CD4-positive, alpha-beta T cell treated with Interleukin-4 for 4 hours (primary cell): Measurements from ENCODE around the gene MMP20.
"Not testable (repeated sequence)": the region's sequence is repeated elsewhere in the genome, so short reads cannot be mapped to it uniquely, and the experiment has no call there.

ENCODE experiments used
- DNase-seq: peaks from one replicate; pipeline ENCODE4 v3.0.0-alpha.2; 2020

Gene MMP20, protein sequence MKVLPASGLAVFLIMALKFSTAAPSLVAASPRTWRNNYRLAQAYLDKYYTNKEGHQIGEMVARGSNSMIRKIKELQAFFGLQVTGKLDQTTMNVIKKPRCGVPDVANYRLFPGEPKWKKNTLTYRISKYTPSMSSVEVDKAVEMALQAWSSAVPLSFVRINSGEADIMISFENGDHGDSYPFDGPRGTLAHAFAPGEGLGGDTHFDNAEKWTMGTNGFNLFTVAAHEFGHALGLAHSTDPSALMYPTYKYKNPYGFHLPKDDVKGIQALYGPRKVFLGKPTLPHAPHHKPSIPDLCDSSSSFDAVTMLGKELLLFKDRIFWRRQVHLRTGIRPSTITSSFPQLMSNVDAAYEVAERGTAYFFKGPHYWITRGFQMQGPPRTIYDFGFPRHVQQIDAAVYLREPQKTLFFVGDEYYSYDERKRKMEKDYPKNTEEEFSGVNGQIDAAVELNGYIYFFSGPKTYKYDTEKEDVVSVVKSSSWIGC

DNA sequence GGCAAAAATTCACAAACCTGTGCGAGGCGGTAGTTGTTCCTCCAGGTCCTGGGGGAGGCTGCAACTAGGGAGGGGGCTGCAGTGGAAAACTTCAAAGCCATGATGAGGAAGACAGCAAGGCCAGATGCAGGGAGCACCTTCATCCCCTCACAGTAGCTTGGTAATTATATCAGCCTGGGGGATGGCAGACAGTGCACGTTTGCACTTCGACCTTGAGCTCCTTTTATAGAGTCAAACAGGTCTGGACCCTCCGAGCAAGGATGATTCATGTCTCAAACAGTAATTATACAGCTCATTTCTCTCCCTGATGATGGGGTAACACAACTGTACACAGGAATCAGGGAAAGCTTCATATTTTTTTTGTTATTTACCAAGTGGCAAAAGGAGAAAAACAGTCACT is at the start of gene MMP20:
TSS of gene MMP20 (minus strand) at position 156 of the 400 bp plus-strand sequence. CDS start at position 143, 13 bp downstream.
- DNase-seq = no peak

DNA sequence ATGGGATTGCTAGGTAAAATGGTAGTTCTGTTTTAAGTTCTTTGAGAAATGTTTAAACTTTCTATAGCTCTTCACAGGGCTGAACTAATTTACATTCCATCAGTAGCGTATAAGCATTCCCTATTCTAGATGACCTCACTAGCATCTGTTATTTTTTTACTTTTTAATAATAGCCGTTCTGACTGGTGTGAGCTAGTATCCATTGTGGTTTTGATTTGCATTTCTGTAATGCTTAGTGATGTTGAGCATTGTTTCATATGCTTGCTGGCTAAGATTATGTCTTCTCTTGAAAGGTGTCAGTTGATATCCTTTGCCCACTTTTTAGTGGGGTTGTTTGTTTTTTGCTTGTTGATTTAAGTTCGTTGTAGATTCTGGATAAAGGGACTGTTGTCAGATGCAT is 44.5 kb upstream of the MMP20 start:
- DNase-seq = no peak

DNA sequence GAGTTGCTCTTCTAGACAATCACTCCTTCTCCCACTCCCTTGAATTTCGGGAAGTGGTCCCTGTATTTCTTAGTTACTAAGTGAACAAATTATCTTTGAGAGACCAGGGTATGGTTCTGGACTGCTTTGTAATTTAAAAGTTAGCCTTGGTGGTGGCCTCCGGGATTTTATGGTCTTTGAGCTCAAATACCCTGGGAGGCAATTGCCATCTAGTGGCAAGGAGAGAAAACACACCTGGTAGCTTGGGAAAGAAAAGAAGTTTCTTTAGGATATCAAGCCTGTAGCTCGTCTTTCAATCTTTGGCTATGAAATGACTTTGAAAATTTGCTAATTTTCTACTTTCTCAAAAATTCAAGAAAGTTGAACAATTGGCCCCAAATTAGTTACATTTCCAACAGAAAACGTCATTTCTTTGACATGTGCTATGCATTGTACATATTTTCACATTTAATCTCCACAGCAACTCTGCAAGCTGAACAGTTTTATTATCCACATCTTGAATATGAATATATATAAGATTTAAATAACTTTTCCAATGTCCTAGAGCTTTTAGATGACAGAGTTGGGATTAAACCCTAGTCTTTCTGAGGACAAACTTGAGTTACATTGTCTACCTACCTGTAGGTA is 41.3 kb upstream of the MMP20 start:
- DNase-seq = peak; percentile 31

DNA sequence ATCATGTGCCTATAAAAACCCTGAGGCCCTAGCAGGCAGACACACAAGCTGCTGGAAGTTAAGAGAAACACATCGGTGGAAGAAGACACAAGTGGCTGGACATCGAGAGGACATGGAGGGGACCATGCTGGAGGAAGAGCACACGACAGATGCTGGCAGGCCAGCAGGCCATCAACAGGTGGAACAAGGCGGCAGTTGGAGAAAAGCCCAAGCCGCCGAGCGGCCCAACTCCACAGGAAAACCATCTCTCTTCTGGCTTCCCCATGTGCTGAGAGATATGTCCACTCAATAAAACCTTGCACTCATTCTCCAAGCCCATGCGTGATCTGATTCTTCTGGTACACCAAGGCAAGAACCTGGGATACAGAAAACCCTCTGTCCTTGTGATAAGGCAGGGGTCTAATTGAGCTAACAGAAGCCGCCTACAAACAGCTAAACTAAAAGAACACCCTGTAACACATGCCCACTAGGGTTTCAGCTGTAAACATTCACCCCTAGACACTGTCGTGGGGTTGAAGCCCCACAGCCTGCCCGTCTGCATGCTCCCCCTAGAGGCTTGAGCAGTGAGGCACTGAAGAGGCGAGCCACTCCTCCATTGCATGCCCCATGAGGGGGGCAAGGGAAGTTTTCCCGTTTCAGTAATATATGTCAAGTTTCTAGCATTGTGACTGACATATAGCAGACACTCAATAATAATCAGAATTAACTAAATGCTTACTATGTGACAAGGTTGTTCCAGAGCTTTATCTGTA is 39.0 kb upstream of the MMP20 start:
- no peak for DNase-seq

DNA sequence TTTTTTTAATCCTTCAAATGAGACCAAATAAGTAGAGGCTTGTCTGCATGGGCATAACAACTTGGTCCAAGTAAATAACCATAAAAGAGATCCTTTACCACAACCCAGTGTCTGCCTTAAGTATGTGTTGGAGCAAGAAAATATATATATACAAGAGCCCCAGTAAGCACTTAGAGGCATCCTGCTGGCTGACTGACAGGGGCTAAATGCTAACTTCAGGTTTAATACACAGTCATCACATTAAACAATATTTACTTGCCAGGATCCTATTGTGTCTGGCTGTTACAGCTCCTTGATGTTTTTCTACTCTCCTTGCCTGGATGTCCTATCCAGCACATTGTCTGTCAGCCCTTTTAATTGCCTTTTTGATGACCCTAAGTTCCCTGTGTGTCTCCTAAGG is 37.5 kb upstream of the MMP20 start:
- no peak for DNase-seq

DNA sequence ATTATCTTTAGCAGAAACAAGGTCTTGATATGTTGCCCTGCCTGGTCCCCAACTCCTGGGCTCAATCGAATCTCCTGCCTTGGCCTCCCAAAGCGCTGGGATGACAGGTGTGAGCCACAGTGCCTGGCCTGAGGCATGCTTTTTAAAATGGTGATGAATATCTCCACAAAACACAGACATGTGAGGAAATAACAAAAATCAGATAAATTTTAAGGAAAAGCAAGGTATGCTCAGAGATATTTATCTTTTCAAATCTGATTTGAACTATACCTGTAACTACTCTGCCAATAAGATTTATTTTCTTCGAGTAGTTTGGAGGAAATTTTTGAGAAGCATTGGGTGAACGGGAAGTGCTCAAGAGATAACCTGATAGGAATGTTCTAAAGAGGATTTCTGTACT is 35.9 kb upstream of the MMP20 start:
- no peak for DNase-seq

DNA sequence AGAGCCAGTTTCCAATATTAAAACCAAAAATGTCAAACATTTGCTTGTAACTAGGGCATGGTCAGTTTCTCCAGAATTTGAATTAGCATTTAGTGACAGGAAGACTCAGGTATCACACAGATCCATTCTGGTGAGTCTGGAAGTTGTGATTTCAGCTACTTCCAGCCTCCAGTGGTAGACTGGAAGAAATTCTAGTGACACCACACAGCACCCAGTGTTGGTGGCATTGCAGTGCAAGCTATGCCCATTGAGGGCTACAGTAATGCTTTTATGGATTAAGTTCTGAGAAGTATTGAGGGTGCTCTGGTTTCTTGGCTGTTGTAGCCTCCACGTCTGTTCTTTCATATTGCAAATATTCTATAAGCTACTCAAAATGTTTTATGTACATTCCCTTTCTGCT is 31.4 kb upstream of the MMP20 start:
- DNase-seq = no peak

DNA sequence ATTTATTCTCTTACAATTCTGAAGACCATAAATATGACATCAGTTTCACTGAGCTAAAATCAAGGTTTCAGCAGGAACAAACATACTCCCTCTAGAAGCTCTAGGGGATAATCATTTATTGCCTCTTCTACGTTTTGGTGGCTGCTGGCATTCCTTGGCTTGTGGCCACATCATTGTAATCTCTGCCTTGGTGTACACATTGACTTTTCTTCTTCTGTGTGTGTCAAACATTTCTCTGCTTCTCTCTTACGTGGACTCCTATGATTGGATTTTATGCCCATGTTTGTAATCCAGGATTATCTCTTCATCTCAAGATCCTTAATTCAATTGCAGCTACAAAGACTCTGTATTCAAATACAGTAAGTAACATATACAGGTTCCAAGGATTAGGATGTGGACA is 30.4 kb upstream of the MMP20 start:
- DNase-seq = no peak

DNA sequence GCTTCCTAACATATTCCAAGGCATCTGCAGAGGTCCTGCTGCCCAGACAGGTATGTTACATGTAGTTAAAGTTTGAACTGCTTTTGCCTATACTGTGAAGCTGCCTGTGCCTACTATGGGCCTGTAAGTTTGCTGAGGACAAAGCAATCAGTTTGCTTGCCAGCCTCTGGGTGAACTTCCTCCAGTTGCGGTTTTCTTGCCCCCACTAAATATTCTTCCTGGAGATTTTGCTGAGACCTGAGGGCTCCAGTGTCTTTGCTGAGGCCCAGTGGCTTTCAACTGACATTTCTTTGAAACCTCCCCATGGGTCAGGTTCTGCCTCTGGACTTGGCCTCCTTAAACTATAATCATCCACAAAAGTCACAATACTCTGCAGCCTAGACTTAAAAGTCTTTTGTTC is 29.6 kb upstream of the MMP20 start:
- DNase-seq = no peak

DNA sequence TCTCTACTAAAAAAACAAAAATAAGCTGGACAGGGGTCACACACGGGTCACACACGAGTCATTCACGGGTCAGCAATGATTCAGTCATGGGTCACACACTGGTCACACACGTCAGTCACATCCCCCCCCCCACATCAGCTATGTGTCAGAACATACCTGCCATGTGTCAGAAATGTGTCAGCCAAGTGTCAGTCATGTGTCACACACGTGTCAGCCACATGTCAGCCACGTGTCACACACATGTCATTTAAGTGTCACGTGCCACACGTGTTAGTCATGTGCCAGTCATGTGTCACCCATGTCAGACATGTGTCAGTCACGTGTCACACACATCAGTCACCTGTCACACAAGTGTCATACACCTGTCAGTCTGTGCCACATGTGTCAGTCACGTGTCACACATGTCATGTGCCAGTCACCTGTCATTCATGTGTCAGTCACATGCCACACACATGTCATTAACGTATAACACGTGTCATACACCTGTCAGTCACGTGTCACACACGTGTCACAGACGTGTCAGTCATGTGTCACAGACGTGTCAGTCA is 28.7 kb upstream of the MMP20 start:
- DNase-seq = no peak

DNA sequence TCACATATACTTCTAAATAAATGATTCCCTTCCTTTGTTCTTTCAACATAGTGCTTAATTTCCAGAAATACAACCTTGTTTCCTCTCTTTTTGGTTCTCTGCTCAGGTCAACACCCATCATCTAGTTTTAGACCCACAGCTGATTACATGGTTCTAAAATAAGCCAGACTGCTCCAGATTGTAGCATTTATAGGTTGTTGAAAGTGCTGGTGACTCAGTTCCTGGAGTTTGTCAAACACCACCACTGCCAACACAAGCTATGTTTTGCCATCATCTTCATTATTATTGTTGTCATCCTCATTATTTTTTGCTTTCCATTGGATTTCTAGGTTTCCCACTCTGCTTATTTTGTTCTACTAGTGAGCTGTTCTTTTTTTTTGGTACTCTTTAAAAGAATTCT is 22.3 kb upstream of the MMP20 start:
- DNase-seq = no peak

DNA sequence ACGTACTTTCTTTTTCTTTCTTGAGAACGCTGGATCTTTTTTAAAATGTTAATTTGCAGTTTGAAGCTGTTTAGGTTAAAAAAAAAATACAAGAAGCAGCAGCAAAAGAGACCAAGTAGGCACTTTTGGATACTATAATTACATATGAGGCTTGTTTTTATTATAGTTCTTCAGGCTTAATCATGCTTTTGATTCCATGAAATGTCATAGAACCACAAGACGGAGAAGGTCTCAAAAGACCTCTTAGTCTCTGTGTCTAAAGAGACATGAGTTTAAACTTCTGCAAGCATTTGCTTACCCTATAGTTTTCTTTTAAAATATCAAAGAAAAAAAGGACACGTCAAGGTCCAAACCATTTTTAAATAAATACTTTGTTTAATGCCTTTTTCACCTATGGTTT is 18.8 kb upstream of the MMP20 start:
- DNase-seq = no peak

DNA sequence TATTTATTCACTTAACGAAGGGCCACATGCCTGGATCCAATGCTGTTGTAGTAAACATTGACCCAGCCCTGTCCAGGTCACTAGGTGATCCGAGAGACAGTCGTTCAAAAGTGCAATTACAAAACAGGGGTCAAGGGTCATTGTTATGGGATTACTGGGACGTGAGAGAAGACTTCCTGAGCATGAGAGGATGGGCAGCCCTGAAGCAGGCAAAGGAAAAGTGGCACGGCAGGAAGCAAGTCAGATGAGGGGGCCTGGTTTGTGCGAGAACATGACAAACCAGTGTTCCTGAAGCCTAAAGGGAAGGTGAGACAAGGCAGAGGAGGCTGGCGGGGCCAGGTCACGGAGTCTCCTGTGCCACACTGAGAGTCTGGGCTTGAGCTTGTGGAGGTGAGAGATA is 15.8 kb upstream of the MMP20 start:
- DNase-seq = no peak

DNA sequence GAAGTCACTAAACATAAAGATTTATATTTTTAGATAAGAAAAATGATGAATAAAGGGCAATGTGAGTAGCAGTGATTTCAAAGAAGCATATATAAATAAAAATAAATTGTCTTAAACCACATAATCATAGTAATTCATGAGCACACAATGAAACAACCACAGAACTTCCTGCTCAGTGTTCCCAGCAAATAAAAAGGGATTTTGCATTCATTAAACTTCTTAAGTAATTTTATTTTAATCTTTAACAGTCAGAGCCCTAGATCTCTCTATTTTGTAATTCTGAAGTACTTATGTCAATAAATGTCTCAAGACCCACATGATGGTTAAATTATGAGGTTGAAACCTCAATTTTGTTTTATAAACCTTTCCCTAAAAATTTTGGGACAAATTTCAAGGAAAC is 14.5 kb upstream of the MMP20 start:
- no peak for DNase-seq

DNA sequence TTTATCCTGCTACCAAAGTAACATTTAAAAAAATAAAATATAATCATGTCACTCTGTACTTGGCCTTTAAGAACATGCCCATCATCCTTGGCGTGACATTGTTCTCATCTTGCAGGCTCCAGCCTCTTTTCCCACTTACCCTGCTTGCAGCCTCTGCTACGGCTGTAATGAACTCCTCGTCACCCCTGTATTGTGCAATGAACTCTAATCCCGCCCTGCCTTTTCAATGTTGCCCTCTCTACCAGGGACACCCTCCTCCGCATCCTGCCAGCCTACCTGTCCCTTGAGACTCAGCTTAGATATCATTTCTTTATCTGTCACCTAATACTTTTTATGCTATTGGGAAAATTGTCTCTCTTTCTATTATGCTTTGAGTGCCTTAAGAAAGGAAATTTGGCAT is 12.6 kb upstream of the MMP20 start:
- DNase-seq = no peak

DNA sequence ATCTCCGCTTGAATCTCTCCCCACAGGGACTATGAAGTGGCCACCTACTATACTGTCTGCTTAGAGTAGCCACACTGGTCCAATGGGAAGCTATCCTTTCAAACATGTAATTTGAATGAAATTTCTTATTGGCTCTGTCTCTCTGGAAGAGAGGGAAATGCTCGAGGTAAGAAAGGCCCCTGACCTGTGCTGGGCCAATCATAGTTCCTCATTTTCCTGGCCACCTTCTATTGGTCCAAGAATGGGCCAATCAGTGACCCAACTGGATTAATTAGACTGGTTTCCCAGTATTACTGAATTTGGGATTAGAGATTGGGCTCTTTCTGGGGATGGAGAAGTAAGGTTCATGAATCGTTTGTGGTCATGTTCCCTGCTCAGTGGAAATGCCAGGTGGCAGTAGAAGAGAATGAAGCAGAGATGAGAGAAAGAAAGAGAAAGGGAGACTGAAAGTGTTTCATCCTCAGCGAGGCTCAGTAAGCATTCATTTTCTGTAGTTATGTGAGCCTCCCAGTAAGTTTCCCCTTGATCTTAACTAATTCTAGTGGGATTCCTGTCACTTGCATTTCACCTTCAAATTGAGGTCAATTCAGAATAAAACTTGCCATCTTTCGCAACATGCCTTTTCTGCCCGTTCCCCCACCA is 8.4 kb upstream of the MMP20 start:
- no peak for DNase-seq

DNA sequence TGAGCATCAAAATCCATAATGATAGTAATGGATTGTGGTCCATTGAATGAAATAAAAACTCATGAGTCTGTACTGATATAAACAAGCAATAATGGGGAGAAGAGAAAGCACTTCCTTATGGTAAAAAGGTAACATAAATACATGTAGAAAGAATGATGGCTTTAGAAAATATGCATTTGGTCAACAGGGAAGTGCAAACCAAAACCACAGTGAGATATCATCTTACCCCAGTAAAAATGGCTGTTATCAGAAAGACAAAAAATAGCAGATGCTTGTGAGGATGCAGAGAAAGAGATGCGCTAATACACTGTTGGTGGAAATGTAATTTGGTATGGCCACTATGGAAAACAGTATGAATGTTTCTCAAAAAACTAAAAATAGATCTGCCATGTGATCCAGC is 6.9 kb upstream of the MMP20 start:
- DNase-seq = no peak

DNA sequence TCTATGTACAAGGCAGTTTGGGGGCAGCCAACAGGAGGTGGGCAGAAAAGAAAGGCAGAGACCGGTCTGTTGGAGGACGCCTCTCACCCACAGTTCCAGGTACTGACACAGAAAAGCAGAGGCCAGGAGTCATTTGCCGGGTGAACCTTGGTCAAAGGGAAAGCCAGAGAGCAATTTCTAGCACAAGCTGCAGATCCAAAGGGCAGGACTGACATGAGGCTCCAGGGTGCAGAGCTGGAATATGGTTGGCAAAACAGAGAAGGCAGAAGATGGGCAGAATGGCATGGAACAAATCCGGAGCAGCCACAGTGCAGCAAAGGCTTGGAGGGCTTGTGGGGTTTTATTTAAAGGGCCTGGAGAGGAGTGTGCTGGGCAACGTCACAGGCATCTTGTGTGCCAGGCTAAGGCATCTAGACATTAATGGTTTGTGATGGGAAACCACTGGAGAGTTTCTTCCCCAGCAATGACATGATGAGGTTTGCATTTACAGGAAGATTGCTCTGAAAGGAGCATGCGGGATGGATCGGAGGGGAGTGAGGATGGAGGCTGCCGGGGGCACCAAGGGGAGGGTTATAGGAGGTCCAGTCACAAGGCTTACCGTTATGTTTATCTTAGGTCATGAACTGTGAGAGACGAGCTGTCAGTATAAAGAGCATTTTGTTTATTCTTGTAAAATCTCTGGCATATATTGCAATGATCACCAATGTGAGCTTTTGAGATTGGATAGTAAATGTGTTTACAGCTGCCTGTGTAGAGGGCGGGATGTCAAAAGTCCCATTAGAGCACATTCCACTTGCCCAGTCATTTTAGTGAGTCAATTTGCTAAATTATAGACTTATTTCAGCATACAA is 5.7 kb upstream of the MMP20 start:
- DNase-seq = no peak

DNA sequence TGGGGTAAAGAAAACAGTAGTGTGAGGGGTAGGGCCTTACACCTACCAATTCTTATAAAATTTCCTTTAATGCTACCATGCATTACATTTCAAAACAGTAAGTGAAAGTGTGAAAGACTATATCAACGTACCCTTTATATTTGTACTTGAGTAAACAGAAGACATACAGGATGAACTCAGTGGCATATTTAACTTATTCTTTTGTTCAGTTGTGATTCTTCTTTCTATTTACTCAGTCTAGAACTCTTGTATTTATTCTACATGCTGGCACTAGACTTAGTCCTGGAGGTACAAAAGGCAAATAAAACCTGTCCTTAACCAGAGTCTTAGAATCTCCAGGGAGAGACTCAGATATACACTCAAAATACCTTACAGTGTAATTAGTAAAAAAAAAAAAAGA is 4.8 kb upstream of the MMP20 start:
- DNase-seq = not testable (repeated sequence)

DNA sequence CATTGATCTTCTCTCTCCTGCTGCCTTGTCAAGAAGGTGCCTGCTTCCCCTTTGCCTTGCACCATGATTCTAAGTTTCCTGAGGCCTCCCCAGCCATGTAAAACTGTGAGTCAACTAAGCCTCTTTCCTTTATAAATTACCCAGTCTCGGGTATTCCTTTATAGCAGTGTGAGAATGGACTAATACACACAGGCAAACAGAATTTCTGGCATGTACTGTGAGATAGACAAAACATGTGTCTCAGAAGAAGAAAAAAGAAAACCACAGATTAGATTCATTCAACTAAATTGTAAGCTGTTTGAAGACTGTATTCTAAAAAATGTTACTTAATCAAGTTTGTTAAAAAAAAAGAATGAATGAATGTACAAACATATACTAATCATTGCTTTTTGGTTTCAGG is 1.5 kb upstream of the MMP20 start:
- DNase-seq = no peak

DNA sequence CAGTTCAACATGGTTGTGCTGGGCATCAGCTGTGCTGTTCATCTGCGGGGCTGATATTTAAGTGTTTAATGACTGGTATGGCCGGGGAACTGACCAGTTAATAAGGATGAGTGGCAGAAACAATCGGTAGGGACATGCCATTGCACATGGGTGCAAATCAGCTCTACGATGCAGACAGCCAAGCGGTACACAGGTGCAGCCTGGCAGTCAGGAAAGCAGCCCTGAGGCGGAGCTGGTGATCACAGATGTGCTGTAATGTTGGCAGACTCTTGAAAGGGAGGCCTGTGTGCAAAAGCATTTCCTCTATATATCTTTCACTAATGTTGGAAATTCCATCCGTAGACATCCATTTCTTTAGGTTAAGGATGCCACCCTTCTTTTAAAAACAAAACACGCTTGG is 1.1 kb downstream of the MMP20 start:
- no peak for DNase-seq

DNA sequence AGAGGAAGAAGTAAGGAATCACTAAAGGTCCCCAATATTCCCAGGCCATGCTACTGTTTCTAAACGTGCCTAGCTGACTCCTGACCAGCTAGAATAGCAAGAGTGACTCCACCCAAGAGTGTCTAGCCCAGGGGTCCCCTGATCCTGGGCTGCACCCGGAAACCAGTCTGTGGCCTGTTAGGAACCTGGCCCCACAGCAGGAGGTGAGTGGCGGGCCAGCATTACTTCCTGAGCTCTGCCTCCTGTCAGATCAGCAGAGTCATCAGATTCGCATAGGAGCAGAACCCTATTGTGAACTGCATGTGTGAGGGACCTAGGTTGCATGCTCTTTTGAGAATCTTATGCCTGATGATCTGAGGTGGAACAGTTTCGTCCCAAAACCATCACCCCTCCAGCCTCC is 2.0 kb downstream of the MMP20 start:
- no peak for DNase-seq
